ENCODE data around the gene JOSD2. TPM values are rescaled to one million over a fixed set of nuclear protein-coding genes. Genes with fewer than 3 reads are reported as not detected.

JOSD2 gene
- polyA plus RNA-seq, 3 donors, result 6.4 to 8.8 (median 7.7) TPM

DNA sequence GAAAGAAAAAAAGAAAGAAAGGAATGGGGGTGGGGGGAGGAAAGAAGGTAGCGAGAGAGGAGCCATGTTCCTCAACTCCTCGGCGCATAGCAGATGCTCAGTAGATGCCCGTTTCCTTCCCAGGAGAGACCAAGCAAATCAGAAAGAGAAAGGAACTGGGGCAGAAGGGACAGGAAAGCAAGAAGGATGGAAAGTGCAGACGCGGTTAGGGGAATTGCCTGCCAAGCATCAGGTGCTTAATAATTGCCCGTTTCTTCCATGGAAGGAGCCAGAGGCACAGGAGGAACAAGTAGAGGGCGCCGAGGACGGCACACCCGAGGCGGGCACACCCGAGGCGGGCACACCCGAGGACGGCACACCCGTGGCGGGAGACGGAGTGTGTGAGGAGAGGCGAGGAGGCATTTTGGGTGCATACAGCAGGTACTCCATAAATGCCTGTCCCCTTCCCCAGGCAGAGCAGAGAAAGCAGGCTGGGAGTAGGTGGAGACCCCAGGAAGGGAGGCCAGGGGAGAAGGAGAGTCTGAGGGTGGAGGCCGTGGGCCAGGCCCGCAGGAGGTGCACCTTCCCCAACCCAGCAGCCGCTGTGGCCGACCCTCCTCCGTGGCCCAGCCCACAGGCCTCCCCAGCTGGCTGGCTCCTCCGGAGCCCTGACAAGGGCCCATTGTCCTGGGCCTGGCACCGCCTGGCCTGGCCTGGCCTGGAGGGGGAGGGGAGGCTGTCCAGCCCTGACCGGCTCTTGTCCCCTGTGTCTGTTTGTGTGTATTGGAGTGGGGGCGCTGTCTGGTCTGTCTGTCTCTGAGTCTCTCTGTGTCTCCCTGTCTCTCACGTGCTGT, 14.6 kb downstream of the JOSD2 start:
- DNase-seq (ENCODE audit: low read depth in 3 of 3, low spot score in 2 of 3), result no peak

DNA sequence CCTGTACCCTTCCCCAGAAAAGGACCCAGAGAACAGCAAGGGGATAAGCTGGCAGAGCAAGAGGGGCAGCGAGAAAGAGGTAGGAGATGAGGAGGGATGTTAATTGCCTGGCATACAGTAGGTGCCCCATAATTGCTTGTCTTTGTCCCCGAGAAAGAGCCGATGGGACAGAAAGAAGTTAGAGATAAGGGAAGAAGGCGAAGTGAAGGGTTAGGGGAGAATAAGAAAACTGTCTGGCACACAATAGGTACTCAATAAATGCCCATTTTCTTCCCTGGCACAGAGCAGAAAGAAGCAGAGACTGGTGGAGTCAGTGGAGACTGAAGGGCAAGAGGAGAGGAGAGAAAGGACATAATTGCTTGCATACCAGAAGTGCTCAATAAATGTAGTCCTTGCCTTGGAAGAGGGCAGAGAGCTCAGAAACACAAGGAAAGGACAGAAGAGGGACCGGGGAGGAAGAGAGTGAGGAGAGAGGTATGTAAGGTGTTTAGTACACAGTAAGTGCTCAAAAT, 15.9 kb downstream of the JOSD2 start:
- no peak for DNase-seq (ENCODE audit: low read depth in 3 of 3, low spot score in 2 of 3)

DNA sequence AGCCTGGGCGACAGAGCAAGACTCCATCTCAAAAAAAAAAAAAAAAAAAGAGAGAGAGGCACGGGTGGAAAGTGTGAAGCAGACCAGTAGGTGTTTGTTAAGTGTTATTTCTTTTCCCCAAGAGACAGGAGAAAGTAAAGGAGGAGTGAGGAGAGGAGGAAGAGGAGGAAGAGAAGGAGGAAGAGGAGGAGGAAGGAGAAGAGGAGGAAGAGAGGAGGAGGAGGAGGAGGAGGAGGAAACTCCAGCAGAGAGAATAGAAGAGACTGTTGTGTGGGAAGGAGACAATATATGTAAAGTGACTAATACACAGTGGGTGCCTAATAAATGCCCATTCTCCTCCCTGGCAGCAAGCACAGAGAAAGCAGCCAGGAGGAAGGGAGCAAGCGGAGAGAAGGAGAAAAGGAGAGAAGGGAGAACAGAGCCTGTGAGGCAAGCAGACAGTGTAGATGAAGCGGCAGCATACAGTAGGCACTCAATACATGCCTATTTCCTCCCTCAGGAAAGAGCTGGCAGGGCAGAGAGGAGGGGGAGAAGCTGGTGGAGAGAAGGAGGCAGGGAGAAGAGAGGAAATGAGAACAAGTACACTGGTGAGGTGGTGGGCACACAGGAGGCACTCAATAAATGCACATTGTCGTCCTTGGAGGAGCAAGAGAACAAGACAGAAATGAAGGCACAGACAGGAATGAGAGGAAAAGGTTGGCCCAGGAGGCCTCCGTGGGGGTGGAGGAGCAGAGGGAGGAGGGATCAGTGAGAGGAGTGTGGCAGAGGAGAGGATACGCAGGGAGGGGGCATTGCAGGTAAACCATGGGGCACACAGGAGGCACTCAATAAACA, 16.6 kb downstream of the JOSD2 start:
- DNase-seq (ENCODE audit: low read depth in 3 of 3, low spot score in 2 of 3), result no peak

DNA sequence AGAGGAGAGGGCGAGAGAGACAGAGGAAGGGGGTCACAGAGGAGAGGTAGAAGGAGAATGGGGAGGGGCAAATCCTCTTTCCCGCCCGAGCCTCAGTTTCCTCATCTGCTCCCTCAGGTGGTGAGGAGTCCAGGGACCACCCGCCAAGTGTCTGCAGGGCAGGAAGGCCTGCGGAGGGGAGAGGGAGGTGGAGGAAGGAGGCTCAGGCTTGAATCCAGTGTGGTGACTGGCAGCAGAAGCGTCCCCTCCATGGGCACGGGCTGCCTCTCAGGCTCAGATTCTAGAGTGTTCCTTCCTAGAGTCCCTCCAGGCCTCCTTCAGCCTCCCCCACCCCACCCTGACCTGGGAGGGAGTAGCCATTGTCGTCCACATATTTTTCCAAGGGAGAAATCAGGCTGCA, 17.8 kb downstream of the JOSD2 start:
- no peak for DNase-seq (ENCODE audit: low read depth in 3 of 3, low spot score in 2 of 3)

DNA sequence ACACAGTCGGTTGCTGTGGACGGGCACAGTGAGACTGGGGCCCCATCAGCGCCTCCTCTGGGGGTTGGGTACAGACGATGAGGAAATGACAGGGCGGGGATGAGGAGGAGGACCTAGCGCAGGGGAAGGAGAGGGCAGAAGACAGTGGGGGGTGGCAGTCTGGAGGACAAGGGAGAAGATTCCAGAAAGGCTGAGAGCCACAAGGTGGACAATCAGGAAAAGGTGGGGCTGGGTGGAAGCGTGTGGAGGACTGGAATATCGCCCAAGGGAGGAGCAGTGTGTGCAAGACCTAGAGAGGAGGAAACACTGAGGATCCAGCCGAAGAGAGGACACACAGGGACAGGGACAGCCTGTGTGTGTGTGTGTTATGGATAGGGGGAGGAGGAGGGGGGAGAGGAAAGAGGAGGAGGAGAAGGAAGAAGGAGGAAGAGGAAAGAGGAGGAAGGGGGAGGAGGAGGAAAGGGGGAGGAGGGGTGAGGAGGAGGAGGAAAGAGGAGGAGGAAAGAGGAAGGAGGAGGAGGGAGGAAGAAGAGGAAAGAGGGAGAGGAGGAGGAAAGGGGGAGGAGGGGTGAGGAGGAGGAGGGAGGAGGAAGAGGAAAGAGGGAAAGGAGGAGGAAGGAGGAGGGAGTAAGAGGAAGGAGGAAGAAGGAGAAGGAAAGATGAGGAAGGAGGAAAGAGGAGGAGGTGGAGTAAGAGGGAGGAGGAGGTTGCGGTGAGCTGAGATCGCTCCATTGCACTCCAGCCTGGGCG, 18.5 kb downstream of the JOSD2 start:
- DNase-seq (ENCODE audit: low read depth in 3 of 3, low spot score in 2 of 3), result no peak

DNA sequence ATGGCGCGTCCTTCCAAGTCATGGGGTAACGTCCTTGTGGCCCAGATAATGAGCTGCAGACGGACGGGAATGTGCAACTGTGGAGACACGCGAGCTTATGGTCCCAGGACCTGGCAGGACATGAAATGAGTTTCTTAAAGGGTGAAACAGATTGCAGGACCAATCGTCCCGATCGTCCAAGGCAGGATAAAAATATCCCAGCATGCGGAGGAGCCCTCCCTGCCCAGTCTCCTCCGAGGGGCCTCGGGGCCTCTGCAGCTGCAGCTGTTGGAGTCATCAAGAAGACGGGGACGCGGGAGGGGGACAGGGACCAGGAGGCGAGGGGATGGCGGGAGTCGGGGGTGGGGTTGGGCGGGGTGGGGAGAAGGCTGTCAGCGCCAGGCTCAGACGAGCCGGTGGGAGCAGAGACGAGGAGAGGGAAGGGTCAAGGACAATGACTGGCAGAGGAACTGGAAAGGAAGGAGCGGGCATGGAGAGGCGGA, 20.0 kb downstream of the JOSD2 start:
- DNase-seq (ENCODE audit: low read depth in 3 of 3, low spot score in 2 of 3), result no peak

DNA sequence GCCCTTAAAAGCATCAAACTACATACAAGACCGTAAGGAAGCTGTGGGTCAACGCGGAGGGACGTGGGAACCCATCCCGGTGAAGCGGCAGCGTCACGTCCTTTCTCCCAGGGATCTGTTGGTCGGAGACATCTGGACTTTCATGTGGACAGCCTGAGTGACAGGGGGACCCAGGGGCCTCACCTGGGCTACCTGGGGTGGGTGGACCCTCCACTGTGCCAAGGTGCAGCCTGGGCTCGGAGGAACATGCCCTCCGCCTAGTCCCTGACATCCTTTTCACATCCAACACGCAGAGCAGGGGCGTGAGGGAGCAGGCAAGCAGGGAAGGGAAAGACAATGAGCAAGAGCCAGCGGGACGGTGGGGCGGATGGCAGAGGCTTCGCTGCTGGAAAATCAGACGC, 20.6 kb downstream of the JOSD2 start:
- no peak for DNase-seq (ENCODE audit: low read depth in 3 of 3, low spot score in 2 of 3)

DNA sequence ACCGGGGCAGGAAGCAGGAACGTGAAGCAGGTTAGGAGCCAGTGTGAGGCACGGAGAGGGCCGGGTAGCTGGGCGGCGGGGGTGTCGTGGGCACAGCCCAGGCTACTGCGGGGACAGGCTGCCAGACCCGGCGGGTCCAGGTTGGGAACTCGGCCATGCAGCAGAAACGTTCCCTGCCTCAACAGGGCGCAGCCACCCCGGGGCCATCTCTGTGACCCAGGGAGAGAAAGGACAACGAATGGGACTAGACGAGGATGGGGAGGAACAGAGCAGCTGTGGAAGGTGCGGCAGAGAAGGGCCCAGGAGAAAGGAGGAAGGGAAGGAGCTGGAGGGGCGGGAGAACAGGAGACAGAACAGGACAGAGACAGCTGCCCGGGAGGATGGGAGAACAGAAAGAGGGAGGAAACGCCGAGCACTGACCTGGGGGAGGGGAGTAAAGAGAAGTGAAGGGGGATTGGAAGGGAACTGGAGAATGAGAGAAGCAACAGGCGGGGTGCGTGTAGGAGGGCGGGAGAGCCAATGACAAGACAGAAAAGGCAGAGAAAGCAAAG, 21.5 kb downstream of the JOSD2 start:
- no peak for DNase-seq (ENCODE audit: low read depth in 3 of 3, low spot score in 2 of 3)

DNA sequence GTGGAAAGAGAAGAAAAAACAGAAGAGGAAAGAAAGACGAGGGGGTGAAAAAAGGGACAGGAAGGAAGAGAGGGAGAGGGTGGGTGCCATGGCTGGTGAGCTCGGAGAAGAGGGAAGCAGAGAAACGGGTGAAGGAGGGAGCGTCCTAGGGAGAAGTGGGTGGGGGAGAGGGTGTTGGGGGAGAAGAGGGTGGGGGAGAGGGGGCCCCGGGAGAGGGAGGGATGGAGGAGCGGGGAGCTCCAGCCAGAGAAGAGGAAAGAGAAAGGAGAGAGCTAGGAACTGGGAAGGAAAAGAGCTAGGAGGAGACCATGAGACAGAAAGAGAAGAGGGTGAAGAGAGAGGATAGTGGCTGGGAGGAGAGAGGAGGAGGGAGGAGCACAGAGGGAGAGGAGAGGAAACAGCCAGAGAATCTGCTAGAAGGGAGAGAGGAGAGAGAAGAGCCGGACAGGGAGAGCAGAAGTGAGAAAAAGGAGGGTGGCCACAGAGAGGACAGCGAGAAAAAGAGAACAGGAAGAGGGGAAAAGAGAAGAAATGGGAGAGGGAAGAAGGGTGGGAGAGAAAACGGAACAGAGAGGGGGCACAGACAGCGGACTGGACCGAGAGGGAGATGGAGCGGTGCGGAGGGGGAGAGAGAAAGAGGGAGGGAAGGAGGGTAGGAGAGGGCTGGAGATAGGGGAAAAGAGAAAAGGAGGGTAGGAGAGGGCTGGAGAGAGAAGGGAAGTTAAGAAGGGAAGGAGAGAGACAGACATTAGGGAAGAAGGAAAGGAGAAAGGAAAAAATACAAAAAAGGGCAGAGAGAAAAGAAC, 22.4 kb downstream of the JOSD2 start:
- DNase-seq (ENCODE audit: low read depth in 3 of 3, low spot score in 2 of 3), result no peak

DNA sequence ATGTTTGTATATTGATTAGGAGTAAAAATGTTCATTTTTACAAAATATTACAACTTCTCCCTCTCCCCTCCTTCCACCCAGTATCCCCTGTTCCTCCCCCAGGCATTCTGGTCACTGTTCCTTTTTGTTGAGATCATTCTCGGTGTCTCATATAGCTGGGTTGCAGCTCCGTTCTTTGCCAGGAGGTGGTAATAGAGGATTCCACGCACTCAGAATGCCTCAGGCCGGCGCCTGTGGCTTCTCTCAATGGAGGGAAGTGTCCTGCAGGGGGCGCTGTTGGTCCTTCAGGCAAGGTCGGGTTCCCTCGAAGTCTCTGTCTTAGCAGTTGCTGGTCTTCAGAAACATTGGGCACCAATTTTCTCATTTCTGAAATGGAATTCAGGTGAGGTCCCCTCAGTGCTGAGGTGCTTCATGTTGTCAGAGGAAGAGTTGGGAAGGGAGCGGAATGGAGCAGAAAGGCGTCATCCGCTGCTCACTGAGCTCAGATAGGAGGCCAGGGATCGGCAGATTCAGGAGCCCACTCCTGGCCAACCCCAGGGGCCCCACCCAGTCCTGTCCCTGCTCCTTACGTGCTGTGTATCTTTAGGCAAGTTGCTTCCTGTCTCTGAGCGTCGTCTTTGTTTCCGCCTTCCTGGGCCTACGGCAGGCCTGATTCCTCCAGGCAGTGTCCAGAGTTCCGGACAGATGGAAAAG, 24.0 kb downstream of the JOSD2 start:
- DNase-seq (ENCODE audit: low read depth in 3 of 3, low spot score in 2 of 3), result no peak

DNA sequence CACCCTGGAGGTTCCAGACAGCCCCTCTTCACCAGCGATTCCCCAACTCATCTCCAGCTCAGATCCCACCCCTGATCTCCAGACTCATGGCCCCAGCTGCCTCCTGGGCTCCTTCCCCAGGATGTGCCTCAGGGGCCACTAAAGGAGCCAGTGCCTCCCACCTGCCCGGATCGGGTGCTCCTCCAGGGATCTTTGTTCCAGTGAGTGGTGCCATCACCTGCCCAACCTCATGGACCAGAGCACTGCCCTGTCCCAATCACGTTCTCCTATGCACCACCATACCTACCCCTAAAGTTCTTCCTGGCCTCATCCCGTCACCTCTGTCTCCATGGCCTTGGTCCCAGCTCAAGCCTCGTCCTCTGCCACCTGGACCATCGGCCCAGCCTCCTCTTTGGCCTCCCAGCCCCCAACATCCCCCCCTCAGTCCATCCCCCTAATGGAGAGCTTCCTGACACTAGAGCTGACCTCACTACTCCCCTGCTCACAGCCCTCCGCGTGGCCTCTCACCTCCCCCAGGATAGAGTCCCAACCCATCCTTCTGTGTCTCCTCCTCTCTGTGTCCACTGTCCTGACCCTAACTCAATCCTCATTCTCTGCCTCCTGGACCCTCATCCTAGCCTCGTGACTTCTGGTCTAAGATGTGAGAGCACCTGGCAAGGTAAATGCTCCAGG, 25.6 kb downstream of the JOSD2 start:
- no peak for DNase-seq (ENCODE audit: low read depth in 3 of 3, low spot score in 2 of 3)

DNA sequence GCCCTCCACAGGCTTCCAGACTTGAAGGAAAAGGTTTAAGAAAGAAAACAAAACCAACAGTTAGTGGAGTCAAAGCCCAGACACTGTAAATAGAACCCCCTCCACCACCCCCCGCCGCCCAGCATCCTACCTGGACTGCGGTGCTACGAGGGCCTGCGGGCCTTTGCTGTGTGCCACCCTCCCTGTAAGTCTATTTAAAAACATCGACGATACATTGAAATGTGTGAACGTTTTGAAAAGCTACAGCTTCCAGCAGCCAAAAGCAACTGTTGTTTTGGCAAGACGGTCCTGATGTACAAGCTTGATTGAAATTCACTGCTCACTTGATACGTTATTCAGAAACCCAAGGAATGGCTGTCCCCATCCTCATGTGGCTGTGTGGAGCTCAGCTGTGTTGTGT, 28.1 kb downstream of the JOSD2 start:
- no peak for DNase-seq (ENCODE audit: low read depth in 3 of 3, low spot score in 2 of 3)

DNA sequence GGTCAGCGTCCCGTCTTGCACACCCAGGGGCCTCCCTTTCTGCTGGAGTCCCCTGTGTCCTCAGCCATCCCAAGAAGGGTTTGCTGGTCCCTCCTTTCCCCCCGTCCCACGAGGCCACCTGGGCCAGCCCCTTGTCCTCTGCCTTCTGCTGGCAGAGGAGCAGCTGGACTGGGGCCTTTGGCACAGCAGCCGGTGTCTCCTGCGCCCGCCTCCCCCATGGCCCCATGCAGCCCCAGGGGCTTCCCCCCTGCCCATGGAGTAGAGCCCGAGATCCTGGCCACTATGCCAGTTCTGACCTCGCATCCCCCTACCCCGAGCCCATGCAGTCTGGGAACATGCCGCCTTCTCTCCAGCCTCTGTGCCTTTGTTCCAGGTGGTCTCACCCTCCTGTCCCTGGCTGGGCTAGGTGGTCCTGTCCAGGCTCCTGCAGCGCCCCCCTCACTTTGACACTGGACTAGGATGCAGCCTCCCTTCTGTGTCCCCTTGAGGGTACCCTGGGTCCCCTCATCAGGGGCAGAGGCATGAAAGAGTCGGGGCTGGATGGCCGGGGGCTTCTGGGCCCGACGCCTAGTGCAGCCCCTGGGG, 28.6 kb downstream of the JOSD2 start:
- DNase-seq (ENCODE audit: low read depth in 3 of 3, low spot score in 2 of 3), result no peak

DNA sequence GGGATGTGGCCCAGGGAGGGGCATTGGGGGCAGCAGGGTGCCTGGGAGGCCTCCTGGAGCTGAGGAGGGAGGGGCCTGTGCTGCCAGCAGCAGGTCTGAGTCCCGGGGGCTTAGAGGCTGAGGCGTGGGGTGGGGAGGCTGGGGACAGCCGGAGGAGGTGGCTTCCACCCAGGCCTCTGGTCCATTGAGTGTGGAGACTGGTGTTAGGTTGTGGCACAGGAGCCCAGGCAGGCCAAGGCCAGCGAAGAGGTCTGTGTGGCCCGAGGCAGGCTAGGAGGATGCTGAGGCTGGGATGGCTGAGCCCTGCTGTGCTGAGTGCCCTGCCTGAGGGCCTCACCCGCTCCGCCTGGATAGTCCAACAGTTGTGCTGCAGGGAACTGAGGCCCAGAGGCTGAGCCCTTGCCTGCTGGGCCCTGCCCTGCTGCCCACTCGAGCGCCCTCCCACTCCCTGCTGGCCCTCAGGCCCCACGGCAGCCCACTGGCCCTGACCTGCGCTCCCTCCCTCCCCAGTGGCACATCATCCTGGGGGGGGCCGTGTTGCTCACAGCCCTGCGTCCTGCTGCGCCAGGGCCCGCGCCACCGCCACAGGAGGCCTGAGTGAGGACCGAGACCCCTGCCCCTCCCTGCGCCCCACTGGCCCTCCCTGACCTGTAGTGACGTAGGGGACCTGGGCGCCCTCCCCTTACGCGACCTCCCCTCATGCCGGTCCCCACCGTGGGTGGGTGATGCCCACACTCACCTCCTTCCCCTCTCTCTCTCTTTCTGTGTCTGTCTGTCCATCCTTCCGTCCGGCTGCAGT, 29.4 kb downstream of the JOSD2 start:
- no peak for DNase-seq (ENCODE audit: low read depth in 3 of 3, low spot score in 2 of 3)

DNA sequence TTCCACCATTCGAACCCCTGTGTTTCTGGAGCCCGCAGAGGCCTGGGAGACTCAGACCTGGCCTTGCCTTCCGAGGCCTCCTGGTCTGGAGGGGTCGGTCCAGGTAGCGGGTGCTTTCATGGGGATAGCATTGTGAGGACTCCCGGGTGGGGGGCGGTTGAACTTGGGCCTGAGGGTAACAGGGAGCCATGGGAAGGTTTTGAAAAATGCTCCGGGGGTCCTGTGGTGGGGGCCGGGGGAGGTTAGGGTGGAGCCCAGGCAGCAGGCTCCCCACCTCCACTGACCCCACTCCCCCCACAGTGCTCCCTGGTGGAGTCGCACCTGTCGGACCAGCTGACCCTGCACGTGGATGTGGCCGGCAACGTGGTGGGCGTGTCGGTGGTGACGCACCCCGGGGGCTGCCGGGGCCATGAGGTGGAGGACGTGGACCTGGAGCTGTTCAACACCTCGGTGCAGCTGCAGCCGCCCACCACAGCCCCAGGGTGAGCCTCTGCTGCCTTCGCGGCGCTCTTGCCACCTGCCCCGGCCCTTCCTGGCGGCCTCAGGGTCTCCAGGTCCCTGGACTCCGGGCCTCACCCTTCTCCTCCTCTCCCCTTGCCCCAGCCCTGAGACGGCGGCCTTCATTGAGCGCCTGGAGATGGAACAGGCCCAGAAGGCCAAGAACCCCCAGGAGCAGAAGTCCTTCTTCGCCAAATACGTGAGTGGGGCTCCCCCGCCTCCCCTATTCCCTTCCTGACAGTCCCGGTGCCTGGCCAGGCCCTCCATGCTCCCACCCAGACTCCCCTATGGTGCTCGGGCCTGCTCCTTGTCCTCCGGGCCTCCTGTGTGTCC, 30.5 kb downstream of the JOSD2 start:
- DNase-seq (ENCODE audit: low read depth in 3 of 3, low spot score in 2 of 3), result no peak

DNA sequence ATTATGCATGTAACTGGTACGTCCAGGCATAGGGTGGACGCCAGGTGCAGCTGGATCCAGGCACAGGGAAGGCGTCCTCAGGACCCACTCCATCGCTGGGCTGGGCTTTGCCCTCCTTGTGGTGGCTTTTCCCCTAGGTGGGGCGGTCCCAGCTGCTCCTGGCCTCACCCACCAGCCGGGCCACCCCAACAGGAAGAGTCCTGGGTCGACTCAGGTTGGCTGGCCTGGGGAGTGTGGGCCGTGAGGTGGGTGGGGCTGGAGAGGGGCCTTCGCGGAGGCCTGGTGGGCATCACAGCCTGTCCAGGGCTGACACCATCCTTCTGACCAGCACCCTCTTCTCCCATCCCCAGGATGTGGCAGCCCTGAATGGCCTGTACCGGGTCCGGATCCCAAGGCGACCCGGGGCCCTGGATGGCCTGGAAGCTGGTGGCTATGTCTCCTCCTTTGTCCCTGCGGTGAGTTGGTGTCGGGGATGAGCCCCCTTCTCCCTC, 31.2 kb downstream of the JOSD2 start:
- DNase-seq (ENCODE audit: low read depth in 3 of 3, low spot score in 2 of 3), result no peak

Measured in right renal cortex interstitium (tissue), 3 donors.